22Rv1 (cell line): ENCODE data around the gene NUP205.
"Not testable (repeated sequence)": the region's sequence is repeated elsewhere in the genome, so short reads cannot be mapped to it uniquely, and the experiment has no call there.

ENCODE experiments used
- H3K27ac ChIP-seq: fragments of 450-650 bp; 2 replicates; pipeline ENCODE4 v1.5.1; 2017
- CTCF ChIP-seq: fragments of 450-650 bp; IDR thresholded peaks from 2 replicates; pipeline ENCODE4 v1.5.1; 2017; ENCODE audit warnings: mild to moderate bottlenecking
- ZFX ChIP-seq: fragments of 450-650 bp; IDR thresholded peaks from 2 replicates; pipeline ENCODE4 v1.6.1; 2017; ENCODE audit warnings: antibody characterized with exemption, borderline replicate concordance

Gene NUP205

GRCh38 chr7:135666156-135666555, 108.4 kb downstream of the NUP205 start:
- no peak overlapping the region for H3K27ac ChIP-seq
- TF ChIP-seq ZFX (no peak), CTCF (no peak)

GRCh38 chr7:135666846-135667245, 109.1 kb downstream of the NUP205 start:
- TF ChIP-seq CTCF (no peak), ZFX (no peak)
- no peak overlapping the region for H3K27ac ChIP-seq

- not testable (repeated sequence) for H3K27ac ChIP-seq
Observed at GRCh38 chr7:135667626-135668025, 109.9 kb downstream of the NUP205 start.

- H3K27ac ChIP-seq = not testable (repeated sequence)
Observed at GRCh38 chr7:135668852-135669395, 111.2 kb downstream of the NUP205 start.

- no peak for TF ChIP-seq ZFX
- no peak for TF ChIP-seq CTCF
- no peak overlapping the region for H3K27ac ChIP-seq
Observed at GRCh38 chr7:135669774-135670173, 112.1 kb downstream of the NUP205 start.

- H3K27ac ChIP-seq = no peak overlapping the region
- no peak for TF ChIP-seq ZFX
- TF ChIP-seq CTCF = no peak
Observed at GRCh38 chr7:135670179-135670578, 112.5 kb downstream of the NUP205 start.

- TF ChIP-seq CTCF (peak; percentile 95), ZFX (no peak)
- no peak overlapping the region for H3K27ac ChIP-seq
Observed at GRCh38 chr7:135672560-135673359, 115.0 kb downstream of the NUP205 start.

- TF ChIP-seq CTCF = no peak
- no peak overlapping the region for H3K27ac ChIP-seq
Observed at GRCh38 chr7:135673360-135673706, 115.6 kb downstream of the NUP205 start.
